ENCODE measurements around the gene ASCC3.
"Not testable (repeated sequence)": the region's sequence is repeated elsewhere in the genome, so short reads cannot be mapped to it uniquely, and the experiment has no call there.

ASCC3 gene

GRCh38 chr6:100880853-100881706, at the start of gene ASCC3:
Gene ASCC3 (minus strand): TSS chr6:100881329. CDS start chr6:100867997, 13,332 bp downstream.
- DNase-seq, result peak; percentile 76

DNA sequence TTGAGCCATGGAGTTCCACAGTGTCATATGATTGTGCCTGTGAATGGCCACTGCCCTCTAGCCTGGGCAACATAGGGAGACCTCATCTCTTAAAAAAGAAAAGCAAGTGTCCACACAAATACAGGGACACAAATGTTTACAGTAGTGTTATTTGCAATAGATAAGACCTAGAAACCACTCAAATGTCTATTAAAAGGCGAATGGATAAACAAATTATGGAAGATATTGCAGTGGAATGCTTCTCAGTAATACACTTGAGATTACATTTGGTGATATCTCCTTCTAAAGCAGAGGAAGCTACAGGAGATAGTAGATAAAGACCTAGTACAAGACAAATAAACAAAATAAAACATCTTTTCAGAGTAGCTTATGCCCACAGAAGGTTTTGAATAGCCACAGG, 44.6 kb upstream of the ASCC3 start:
- no peak for DNase-seq

DNA sequence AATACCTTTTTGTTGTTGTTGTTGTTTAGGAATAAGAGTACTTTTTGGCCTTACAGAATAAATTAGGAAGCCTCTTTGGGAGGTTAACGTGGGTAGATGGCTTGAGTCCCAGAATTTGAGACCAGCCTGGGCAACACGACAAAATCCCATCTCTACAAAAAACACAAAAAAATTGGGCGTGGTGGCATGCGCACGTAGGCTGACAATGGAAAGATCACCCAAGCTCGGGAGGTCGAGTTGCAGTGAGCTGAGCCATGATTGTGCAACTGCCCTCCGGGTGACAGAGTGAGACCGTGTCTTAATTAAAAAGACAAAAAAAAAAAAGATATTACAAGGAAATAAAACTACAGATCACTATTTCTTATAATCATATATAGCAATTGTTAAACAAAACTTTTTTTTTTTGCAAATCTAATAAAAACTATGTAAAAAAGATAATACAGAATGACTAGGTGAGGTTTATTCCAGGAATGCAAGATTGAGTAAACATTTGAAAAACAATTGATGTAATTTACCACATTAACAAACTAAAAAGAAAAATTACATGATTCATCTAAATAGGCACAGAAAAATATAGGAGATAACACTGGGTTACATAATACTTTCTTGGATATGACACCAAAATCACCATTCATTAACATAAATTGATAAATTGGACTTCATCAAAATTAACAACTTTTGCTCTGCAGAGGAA, 43.6 kb upstream of the ASCC3 start:
- no peak for DNase-seq

DNA sequence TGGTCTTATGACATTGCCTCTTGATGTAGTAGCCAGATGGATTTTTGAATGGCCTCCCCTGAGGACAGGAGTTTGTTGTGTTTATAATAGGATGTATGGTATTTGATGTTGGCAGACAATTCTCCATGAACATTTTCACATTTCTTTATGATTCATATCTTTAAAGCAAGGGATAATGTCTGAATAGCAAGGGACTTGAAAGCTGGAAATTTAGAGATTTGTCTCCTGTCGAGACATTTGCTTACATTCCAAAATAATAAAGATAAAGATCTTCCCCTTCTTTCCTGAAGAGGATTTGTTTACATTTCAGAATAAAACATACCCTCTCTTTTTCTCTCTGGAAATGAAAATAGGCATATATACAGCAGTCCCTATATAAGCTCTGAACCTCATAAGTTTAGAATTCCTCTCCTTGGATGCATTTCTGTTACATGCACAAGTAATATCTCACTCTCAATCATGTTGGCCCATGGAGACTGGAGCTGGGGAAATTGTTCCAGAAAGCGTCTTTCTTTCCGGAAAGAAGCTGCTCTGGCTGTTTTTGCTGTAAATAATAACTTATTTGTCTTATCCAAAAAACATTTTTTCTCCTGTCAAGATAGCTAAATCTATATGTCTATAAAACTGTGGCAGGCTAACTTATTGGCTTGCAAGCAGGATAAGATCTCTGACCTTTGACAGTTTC, 42.5 kb upstream of the ASCC3 start:
- no peak for DNase-seq

- DNase-seq, result no peak
Observed at GRCh38 chr6:100920028-100920605, 39.0 kb upstream of the ASCC3 start.

GRCh38 chr6:100918152-100918551, 37.0 kb upstream of the ASCC3 start:
- DNase-seq, result no peak

DNA sequence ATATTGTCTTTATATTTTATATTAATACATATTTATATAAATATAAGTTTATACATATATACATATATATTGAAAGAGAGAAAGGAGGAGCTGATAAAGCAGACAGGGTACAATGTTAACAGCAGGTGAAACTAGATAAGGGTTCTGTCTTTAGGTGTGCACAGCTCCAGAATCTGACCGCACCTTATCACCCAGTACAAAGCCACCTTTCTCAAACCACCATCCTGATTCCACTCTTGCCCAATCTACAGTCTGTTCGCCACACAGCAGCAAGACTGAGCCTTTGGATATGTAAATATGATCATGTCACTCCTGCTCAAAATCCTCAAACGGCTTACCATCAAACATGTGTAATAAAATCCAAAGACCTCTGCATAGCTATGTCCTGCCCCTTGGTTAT, 34.7 kb upstream of the ASCC3 start:
- DNase-seq, result no peak

- no peak for DNase-seq
Observed at GRCh38 chr6:100913400-100914276, 32.5 kb upstream of the ASCC3 start.

GRCh38 chr6:100906325-100906724, 25.2 kb upstream of the ASCC3 start:
- no peak for DNase-seq

DNA sequence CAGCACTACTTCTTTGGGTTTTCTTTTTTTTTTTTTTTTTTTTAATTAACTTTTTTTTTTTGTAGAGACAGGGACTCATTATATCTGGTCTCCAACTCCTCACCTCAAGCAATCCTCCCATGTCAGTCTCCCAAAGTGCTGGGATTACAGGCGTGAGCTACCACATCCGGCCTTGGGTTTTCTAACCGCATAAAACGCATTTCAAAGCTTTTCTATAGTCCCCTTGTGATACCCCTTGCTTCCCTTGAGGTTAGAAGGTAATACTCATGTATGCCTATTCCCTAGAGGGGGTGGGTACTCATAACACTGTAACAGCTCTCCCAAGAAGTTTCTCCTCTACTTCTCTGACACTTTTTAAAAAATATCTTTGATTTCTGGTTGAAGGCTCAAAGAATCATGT, 23.9 kb upstream of the ASCC3 start:
- DNase-seq, result no peak

GRCh38 chr6:100904316-100904715, 23.2 kb upstream of the ASCC3 start:
- DNase-seq, result no peak

- DNase-seq, result no peak
Observed at GRCh38 chr6:100901582-100901981, 20.5 kb upstream of the ASCC3 start.

DNA sequence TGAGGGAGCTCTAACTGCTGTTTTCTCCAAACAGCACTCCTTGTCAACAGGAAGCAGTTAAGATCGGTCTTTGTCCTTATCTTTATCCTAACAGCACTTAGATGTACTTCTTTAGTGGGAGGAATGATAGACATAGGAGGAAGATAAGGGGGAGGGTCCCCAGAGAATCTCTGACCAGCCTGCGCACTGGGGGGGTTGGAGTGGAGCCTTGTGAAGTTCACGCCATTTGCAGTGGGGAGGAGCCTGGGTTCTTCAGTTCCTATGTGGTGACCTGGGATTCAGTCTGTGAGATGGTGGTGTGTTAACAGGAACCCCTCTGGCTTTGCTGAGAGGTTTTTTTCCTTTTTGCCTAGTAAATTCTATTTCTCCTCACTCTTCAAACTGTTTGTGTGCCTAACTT, 18.1 kb upstream of the ASCC3 start:
- no peak for DNase-seq

DNA sequence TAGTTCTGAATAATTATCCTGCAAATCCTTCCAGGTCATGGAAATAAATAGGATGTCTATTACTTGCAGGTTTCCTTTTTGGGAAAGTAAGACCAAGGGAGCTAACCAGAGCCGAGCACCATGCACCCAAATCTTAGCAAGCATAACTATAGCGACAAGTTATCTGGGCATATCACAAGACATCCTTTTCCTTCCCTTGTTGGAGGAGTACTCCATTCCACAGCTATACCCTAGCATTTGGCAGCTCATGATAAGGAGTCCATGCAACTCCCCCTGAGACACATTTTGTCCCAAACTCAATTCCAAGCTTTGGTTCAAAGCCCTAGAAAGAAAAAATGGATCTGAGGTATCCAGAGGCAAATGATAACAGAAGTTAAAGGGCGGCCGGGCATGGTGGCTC, 16.5 kb upstream of the ASCC3 start:
- DNase-seq, result no peak

- DNase-seq, result no peak
Observed at GRCh38 chr6:100893743-100894142, 12.6 kb upstream of the ASCC3 start.

DNA sequence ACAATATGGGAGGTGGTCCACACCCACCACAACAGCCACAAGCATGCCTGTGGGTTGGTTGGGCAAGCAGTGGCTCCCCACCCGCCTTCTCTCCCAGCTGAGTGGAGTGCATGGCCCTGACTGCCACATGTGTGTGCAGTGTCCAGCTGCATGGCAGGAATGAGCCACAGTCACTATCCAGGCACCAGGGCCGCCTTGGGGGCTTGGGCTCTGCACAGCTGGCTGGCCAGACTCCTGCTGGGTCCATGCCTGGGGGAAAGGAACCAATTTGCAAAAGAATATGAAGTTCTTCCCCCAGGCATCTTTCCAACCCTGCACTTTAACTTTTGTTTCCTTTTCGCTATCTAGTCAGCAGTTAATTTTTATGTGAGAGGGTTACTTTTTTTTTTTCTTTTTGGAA, 11.6 kb upstream of the ASCC3 start:
- DNase-seq, result no peak

DNA sequence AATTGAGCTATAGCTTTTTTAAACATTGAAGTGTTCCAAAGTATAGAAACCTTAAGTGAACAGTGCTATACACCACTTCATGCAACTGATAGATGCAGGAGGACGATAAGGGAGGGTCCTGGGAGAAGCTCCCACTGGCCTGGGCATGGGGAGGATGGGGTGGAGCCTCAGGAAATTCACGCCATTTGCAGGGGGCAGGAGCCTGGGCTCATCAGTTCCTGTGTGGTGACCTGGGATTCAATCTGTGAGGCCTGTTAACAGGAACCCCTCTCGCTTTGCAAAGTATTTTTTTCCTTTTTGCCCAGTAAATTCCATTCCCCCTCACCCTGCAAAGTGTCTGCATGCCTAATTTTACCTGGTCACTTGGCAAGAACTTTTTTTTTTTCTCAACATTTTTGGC, 11.0 kb upstream of the ASCC3 start:
- DNase-seq, result no peak

GRCh38 chr6:100891079-100891478, 9.9 kb upstream of the ASCC3 start:
- no peak for DNase-seq

DNA sequence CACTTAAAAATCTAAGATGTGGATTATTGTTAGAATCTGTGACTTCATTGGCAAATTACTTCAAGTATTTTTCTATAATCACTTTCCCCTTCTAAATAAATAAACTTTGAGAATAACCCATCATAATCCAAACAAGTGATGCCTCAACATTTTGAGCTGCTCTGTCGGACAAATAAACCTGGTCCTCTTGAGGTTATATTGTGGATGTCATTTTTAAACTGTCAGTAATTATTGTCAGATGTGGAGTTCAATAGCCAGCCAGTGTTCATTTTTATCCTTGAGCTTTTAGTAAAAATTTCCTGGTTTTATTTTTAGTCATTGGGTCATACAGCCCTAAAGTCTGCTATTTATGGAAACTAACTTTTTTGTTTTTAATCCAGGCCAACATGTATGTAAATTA, 9.5 kb upstream of the ASCC3 start:
- DNase-seq, result not testable (repeated sequence)

GRCh38 chr6:100889351-100889750, 8.2 kb upstream of the ASCC3 start:
- peak; percentile 5 for DNase-seq

GRCh38 chr6:100886076-100886475, 4.9 kb upstream of the ASCC3 start:
- DNase-seq, result no peak

DNA sequence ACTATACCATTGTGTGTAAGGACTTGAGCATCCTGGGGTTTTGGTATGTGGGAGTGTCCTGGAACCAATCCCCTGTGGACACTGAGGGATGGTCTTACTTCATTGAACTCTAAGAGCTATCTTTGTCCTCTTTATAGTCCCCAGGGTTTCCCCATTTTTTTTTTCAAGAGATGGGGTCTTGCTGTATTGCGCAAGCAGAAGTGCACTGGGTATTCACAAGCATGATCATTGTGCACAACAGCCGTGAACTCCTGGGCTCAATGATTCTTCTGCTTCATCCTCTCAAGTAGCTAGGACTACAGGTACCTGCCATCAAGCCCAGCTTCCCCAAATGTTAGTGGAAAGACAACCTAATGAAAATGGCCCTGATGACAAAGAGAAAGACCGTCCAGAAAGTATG, 2.2 kb upstream of the ASCC3 start:
- no peak for DNase-seq

DNA sequence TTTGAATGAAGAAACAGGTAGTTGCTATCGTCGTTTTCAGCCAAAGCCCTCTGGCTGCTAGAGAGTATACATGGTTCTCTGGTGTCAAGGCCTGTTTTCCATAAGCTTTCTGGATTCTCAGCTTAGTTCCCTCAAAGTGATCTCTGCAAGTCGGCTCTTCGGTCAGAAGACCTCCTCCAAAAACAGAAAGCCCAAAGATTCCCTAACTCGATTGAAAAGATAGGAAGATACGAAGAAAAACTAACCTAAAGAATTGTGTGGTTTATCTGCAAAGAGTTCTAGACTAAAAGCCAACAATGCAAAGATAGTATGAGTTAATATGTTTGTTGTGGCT, 545 bp upstream of the ASCC3 start:
- no peak for DNase-seq
